HG03066 (cell line): ENCODE results near the gene CCDC3.

Experiments
- ATAC-seq: cut with Tn5 transposase; IDR thresholded peaks from one replicate; pipeline ENCODE4 v1.9.1; 2021; ENCODE audit warnings: low read depth; ENCODE audit not compliant: unreplicated experiment

The CCDC3 gene

DNA sequence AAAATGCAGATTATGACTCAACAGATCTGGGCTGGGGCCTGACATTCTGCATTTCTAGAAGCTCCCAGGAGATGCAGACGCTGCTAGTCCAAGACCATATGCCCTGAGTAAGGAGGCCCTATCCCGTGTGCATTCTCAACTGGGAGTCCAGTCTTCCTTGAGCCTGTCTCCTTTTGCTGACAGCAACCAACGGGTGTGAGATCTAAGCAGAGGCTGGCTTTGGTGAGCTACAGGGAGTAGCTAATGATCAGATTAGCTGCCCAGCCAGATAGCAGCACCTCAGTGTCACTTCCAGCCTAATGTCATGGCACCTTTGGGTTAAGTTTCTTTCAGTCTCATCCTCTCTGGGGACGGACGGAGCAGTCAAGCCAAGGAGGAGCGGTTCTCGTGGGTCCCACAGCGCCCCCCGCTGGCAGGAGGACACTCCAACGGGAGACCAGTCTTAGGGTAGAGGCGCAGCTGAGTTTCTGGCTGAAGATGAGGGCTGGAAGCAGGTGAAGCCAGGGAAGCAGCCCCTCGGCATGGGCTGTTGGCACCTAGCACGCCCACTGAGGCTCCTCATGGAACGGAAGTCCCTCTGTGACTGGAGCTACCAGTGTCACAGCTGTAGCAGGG lies 154.0 kb downstream of the CCDC3 start:
- no peak for ATAC-seq

DNA sequence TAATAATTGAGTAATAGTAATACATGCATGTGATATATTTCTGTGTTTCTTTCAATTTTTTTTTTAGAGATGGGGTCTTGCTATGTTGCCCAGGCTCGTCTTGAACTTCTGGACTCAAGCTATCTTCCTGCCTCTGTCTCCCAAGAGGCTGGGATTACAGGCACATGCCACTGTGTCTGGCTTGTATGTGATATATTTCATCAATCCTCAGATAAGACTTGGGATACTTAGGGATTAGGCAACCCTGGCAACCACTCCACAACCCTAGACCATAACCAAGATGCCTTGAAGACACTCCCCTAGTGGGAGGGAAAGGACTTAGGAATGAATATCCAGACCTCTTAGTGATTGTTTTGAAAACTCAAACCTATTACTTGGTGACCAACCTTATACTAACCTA lies 154.8 kb downstream of the CCDC3 start:
- no peak for ATAC-seq
